Measurements from ENCODE around the gene HOGA1.

HOGA1 gene

GRCh38 chr10:97580421-97581367 is 3.5 kb upstream of the HOGA1 start:
- DNase-seq (ENCODE audit: low spot score): no peak

GRCh38 chr10:97582169-97582568 is 2.0 kb upstream of the HOGA1 start:
- no peak for DNase-seq (ENCODE audit: low spot score)

- no peak for DNase-seq (ENCODE audit: low spot score)
These were observed 713 bp upstream of the HOGA1 start for GRCh38 chr10:97583476-97583875.

GRCh38 chr10:97584798-97585438 is 729 bp downstream of the HOGA1 start:
- DNase-seq (ENCODE audit: low spot score): no peak

- DNase-seq (ENCODE audit: low spot score): no peak
These were observed 1.2 kb downstream of the HOGA1 start for GRCh38 chr10:97585439-97585811.

GRCh38 chr10:97587183-97587582 is 3.0 kb downstream of the HOGA1 start:
- no peak for DNase-seq (ENCODE audit: low spot score)

- DNase-seq (ENCODE audit: low spot score): no peak
These were observed 5.3 kb downstream of the HOGA1 start, which contains the start of gene C10orf62 for GRCh38 chr10:97589479-97589878. TSS of gene C10orf62 (plus strand) at chr10:97589721. CDS start at chr10:97589898, 177 bp downstream.

GRCh38 chr10:97590082-97590747 is 6.0 kb downstream of the HOGA1 start:
- peak; percentile 30 for DNase-seq (ENCODE audit: low spot score)

GRCh38 chr10:97590748-97591495 is 6.7 kb downstream of the HOGA1 start:
- DNase-seq (ENCODE audit: low spot score): no peak

- DNase-seq (ENCODE audit: low spot score): no peak
These were observed 9.2 kb downstream of the HOGA1 start for GRCh38 chr10:97593421-97593820.

GRCh38 chr10:97596101-97597082 is 12.2 kb downstream of the HOGA1 start:
- no peak for DNase-seq (ENCODE audit: low spot score)

GRCh38 chr10:97597778-97598177 is 13.6 kb downstream of the HOGA1 start:
- DNase-seq (ENCODE audit: low spot score): no peak

- no peak for DNase-seq (ENCODE audit: low spot score)
These were observed 14.4 kb downstream of the HOGA1 start for GRCh38 chr10:97598407-97599271.

- DNase-seq (ENCODE audit: low spot score): no peak
These were observed 15.1 kb downstream of the HOGA1 start for GRCh38 chr10:97599272-97599619.

- no peak for DNase-seq (ENCODE audit: low spot score)
These were observed 16.4 kb downstream of the HOGA1 start for GRCh38 chr10:97600616-97601015.

- DNase-seq (ENCODE audit: low spot score): no peak
These were observed 17.4 kb downstream of the HOGA1 start for GRCh38 chr10:97601268-97602215.

GRCh38 chr10:97607095-97607636 is 23.0 kb downstream of the HOGA1 start:
- no peak for DNase-seq (ENCODE audit: low spot score)

GRCh38 chr10:97608991-97609561 is 24.9 kb downstream of the HOGA1 start:
- no peak for DNase-seq (ENCODE audit: low spot score)
